ENCODE data around the gene TARS1.

DNA sequence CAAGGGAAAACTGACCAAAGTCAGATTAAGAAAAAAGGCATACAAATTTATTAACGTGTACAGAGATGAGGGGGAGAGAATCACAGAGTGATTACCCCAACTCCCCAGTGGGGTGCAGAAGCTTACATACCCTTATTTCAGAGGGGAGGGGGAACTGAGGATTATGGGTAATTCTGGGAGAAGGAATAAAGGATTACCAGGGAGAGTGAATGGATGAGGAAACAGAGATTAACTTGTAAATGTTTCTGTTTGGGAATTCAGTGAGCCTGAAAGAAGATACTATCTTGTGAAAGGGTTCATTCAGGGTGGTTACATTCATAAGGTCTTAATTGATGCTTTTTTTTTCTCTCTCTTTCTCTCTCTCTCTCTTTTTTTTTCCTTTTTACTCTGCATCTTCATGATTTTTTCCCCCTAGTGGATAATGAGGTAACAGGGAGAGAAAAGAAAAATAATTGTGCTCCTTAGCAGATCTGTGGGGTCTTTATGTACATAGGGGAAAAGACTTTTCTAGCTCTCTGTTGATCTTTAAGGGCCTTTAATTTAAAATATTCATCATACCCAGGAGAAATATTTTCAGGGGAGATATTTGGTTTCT lies 49.4 kb downstream of the TARS1 start:
- no peak for TF ChIP-seq EZH2 (IDR thresholded peaks at IDR 0.05; ENCODE audit: borderline replicate concordance, control insufficient read depth, low read depth, low read length)
- TF ChIP-seq, protein P1, sequence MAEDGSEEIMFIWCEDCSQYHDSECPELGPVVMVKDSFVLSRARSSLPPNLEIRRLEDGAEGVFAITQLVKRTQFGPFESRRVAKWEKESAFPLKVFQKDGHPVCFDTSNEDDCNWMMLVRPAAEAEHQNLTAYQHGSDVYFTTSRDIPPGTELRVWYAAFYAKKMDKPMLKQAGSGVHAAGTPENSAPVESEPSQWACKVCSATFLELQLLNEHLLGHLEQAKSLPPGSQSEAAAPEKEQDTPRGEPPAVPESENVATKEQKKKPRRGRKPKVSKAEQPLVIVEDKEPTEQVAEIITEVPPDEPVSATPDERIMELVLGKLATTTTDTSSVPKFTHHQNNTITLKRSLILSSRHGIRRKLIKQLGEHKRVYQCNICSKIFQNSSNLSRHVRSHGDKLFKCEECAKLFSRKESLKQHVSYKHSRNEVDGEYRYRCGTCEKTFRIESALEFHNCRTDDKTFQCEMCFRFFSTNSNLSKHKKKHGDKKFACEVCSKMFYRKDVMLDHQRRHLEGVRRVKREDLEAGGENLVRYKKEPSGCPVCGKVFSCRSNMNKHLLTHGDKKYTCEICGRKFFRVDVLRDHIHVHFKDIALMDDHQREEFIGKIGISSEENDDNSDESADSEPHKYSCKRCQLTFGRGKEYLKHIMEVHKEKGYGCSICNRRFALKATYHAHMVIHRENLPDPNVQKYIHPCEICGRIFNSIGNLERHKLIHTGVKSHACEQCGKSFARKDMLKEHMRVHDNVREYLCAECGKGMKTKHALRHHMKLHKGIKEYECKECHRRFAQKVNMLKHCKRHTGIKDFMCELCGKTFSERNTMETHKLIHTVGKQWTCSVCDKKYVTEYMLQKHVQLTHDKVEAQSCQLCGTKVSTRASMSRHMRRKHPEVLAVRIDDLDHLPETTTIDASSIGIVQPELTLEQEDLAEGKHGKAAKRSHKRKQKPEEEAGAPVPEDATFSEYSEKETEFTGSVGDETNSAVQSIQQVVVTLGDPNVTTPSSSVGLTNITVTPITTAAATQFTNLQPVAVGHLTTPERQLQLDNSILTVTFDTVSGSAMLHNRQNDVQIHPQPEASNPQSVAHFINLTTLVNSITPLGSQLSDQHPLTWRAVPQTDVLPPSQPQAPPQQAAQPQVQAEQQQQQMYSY (CRISPR knock-in tag; IDR thresholded peaks at IDR 0.05), result no peak
- TF ChIP-seq SIN3A (IDR thresholded peaks at IDR 0.05; ENCODE audit: low read depth, low read length), result no peak
- TF ChIP-seq, protein P2, sequence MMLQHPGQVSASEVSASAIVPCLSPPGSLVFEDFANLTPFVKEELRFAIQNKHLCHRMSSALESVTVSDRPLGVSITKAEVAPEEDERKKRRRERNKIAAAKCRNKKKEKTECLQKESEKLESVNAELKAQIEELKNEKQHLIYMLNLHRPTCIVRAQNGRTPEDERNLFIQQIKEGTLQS (IDR thresholded peaks at IDR 0.05; ENCODE audit: borderline replicate concordance, extremely low read depth, low read depth, low read length), result no peak
